COLO829 (cell line): ENCODE measurements around the gene LIN9.
A peak's percentile ranks its signal among the peaks of the same experiment; 100 is the strongest.
"Not testable (repeated sequence)": the region's sequence is repeated elsewhere in the genome, so short reads cannot be mapped to it uniquely, and the experiment has no call there.

Experiments used
- DNase-seq: peaks from one replicate; pipeline ENCODE4 v3.0.0; 2012; ENCODE audit warnings: low spot score

Gene LIN9

DNA sequence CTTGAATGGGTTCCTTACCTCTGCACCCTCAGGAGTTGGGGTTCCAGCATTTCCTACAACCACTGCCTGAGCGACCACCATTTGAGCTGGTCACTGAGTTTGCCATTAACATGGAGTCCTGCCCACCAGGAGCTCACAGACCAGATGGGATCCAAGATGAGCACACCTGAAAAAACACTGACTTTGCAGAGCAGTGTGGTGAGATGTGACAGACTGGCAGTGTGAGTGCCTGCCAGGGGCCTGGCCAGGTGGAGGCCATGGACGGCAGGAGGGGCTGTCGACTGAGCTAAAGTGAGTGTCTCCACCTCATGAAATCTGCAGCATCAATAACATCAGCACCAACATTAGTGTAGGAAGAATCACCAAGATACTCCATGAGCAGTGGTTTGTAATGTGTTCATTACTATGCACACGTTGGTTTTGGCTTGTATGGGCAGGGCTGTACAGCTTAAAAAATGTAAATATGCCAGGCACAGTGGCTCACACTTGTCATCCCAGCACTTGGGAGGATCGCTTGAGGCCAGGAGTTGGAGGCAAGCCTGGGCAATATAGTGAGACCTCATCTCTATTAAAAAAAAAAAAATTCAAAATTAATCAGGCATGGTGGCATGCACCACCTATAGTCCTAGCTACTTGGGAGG lies 97.7 kb downstream of the LIN9 start:
- no peak for DNase-seq

DNA sequence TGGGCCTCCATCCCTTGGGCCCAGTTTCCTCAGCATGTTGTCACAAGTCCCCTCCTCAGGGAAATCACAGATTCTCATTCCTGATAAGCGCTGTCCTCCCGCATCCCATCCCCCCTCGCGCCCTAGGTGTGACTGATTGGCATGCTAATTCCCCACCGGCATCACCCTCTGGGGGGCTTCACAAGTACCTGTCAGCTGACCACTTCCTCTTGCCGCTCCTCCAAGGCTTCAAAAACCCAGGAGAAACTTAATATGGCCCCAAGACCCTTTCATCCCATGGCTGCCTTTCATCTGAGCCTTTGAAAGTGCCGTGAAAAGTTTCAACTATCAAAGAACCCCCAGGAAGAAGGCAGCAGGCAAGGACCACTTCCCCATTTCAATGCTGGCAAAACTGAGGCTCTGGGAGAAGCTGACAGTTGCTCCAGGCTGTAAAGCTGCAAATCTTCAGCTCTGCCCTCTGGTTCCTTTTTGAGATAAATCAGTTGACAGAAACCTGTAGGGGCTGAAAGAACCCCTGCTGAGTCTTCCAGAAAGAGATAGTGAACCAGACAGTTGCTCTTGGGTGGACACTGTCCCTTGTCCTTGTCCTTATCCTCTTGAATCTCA lies 98.3 kb downstream of the LIN9 start:
- no peak for DNase-seq

DNA sequence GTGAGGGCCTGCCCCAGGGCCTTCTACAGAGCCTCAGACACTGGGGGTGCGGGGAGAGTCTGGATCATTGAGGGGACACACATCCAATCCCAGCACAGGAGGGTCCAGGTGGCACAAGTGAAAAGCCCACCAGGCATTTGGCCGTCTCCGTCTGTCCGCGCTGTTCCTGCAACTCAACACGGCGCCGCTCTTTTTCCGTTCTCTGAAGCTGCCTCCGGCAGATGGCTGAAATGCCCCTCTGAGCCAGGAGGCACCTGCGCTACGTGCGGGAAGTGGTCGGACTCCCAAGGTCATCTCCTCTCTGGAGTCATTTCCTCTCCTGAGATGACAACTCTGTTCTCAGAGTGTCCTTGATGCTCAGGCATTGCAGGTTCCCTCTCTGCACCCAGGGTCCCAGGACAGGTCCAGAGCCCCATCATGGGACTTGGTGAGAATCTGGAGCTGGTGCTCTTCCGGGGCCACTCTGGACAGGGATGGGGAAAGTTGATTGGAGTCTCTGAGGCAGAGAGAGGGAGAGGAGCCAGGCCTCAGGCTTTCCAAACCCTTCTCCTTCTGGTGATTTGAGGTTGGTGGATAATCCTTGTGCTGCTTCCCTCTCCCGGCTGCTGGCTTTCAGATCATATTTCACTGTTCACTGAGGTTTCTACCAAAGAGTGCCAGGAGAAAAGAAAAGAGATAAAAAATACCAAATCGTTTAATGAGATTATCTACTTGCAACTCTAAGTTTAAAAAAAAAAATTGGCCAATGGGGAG lies 99.5 kb downstream of the LIN9 start:
- no peak for DNase-seq

DNA sequence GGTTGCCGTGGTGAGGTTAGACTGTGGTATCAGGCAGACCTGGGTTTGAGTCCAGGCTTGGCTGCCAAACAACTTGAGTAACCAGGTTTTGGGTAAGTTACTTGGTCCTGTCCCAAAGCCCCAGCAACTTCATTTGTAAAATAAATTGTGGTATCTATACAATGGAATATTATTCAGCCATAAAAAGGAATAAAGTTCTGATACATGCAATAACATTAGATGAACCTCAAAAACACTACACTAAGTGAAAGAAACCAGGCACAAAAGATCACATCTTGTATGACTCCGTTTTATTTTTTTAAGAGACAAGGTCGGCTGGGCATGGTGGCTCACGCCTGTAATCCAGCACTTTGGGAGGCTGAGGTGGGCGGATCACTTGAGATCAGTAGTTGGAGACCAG lies 101.9 kb downstream of the LIN9 start:
- no peak for DNase-seq

DNA sequence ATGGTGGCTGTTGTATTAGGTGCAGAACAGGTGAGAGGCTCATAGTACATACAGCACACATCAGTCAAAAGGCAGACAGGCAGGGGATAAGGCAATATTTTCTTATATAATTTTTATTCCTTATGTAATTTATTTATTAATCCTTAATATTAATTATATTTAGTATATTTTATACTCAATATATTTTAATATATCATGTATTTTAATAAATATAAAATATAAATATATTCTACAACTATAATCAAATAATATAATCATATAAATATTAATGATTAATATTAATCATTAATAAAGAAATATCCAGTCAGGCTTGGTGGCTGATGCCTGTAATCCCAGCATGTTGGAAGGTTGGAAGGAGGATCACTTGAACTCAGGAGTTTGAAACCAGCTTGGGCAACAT lies 104.8 kb downstream of the LIN9 start:
- DNase-seq = no peak

DNA sequence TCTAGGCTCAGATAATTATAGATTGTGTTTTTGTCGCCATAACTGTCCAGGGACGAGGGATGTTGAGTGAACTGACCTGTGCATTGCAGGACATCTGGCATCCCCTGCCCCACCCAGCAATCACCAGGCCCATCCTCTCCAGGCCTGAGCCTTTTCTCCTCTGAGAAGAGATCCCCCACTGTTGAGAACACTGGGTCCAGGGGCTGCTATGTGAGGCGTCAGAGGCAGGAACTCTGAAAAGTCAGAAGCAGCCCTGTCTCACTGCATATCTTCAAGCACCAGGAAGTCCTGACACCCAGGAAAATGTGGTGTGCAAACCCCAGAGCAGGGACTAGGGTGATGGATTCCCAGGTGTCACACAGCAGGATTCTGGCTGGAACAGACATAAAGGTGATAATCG lies 105.3 kb downstream of the LIN9 start:
- no peak for DNase-seq

DNA sequence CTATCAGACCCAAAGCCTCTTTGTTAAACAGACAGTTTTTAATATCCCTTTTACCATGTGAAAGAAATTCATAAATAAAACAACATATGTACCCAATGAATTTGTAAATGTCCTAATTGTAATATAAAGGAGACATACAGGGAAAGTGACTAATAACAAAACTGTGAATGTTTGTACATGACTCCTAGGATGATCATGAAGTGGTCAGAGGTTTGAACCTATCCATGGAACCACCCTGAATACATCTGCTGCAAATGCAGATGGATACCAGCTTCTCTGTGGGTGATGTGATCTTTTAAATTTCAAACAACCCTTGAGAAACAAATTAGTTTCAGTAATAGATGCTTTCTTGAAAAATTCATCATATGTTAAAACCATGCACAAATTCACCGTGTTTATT lies 105.7 kb downstream of the LIN9 start:
- DNase-seq = no peak

DNA sequence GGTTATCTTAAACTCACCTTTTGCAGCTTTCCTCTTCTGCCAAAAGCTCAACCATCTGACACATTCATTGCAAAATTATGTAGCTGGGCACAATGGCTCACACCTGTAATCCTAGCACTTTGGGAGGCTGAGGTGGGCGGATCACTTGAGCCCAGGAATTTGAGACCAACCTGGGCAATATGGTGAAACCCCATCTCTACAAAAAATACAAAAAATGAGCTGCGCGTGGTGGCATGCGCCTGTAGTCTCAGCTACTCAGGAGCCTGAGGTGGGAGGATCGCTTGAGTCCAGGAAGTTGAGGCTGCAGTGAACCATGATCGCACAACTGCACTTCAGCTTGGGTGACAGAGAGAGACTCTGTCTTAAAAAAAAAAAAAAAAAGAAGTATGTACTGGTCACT lies 106.3 kb downstream of the LIN9 start:
- DNase-seq = not testable (repeated sequence)

DNA sequence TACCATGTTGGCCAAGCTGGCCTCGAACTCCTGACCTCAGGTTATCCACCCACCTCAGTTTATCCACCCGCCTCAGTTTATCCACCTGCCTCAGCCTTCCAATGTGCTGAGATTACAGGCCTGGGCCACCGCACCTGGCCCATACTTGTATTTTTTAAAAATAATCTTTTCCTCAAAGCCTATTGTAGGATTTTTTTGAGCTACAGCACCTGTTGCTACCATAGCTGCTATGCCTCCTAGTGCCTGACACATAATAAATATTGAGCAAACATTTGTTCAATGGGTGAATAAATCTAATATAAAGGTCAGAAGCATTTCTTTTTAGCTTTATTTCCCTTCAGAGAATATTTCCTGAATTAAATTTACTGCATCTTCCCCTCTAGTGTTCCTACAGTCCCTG lies 106.7 kb downstream of the LIN9 start:
- no peak for DNase-seq

DNA sequence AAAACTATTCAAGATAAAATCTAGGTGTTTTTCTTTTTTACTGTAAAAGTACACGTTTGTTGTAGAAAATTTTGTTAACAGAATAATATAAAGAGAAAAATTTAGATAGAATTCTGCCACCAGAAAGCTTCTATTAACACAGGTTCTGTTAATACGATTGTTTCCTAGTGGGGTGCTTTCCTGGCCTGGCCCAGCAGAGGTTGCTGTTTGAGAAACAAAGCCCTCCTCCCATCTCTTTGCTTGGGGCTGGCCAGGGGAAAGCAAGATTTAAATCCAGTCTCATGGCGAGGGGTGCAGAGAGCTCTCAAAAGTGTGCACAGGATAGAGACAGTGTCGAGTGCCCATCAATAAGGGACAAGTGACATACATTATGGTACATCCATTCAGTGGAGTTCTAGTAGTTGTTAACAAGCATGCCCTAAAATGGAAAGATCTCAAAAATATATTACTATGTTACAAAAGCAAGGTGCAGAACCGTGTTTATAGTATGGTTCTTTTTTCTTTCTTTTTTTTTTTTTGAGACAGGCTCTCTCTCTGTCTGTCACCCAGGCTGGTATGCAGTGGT lies 107.9 kb downstream of the LIN9 start:
- DNase-seq = no peak

DNA sequence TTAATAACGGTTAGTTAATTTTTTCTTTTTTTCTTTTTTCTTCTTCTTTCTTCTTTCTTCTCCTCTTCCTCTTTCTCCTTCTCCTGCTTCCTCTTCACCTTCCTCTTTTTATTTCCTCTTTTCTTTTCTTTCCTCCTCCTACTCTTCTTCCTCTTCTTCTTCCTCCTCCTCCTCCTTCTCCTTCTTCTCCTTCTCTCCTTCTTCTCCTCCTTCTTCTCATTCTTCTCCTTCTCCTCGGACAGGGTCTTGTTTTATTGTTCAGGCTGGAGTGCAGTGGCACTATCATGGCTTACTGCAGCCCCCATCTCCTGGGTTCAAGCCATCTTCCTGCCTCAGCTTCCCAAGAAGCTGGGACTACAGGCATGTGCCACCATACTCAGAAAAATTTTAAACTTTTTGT lies 109.0 kb downstream of the LIN9 start:
- DNase-seq = no peak

DNA sequence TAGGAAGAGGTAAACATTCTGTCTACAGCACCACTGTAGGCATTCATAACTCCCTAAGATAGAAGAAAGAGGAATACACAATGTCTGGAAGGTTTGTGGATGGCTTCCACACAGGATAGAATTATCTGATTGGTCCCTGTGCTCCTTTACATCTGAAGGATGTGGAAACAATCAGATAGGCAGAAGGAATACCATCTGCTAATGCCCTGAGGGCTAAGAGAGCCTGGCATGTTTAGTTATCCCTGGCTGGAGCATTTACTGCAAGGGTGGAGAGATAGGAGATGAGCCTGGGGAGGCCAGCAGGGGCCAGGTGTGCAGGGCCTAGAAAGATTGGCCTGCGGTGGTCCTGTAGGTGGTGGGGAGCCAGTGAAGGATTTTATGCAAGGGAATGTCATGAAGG lies 113.8 kb downstream of the LIN9 start:
- DNase-seq = no peak

DNA sequence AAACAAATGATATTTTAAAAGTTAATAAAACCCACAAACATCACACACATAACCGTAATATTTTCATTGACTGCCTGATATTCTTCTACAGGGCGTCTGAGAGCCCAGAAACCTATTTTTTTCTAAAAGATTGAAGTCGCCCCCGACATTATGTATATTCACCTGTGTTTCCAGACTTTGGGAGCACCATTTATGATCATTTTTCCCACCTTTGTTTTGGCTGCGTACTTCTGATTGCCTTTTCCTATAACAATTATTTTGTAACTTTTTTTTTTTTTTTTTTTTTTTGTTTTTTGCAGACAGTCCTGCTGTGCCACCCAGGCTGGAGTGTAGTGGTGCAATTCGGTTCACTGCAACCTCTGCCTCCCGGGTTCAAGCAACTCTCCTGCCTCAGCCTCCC lies 121.6 kb downstream of the LIN9 start:
- no peak for DNase-seq

DNA sequence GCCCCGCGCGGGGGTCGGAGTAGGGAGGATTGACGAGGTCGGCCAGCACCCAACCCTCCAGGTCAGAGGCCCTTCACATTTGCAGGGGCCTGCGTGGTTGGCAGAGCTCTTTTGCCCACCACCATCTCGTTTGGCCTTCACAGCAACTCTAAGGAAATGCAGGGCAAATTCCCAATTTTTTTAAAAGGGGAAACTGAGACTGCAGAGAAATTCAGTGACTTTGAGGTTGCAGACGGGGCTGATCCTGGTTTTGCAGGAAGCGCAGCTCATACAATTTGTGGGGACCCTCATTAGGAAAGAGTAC lies 122.0 kb downstream of the LIN9 start:
- DNase-seq = no peak

DNA sequence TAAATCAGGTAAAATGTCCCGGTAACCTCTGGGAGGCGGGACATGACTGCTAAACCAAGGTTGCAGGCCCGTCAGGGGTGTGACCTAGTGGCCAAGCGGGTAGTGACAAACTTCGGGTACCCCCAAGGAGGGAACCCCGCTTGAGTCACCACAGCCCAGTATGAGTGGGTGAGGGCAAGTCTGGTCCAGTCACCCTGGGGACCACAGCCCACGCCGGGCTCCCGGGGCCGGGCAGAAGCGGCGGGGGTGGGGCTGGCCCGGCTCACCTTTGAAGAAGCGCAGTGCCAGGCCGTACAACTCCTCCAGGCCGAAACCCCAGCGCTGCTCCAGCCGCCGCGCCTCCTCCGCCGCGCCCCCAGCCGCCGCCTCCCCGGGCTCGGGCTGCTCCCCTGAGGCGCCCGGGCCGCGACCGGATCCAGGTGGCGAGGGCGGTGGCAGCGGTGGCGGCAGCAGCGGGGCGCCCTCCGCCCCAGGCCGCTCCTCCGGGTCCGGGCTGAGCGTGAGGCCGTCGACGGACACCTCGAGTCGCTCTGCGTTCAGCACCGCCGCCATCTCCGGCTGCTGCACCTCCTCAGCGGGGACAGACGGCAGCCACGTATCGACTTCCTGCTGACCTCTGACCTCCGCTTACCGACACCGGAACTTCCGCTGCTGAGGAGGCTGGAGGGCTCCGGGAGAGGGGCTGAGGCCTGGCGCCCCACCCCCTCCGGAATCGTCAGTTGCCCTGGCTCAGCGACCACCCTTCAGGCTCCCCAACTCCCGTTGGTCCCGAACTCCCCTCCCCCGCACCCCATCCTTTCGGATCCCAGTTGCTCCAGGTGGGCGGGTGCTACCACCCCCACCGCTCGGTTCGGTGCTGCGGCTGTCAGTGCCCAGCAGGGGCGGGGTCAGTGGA lies 122.6 kb downstream of the LIN9 start, which contains the start of gene ACBD3:
TSS of gene ACBD3 (minus strand) at position 618 of the 895 bp plus-strand sequence. CDS start at position 552, 66 bp downstream.
- peak; percentile 83 for DNase-seq

DNA sequence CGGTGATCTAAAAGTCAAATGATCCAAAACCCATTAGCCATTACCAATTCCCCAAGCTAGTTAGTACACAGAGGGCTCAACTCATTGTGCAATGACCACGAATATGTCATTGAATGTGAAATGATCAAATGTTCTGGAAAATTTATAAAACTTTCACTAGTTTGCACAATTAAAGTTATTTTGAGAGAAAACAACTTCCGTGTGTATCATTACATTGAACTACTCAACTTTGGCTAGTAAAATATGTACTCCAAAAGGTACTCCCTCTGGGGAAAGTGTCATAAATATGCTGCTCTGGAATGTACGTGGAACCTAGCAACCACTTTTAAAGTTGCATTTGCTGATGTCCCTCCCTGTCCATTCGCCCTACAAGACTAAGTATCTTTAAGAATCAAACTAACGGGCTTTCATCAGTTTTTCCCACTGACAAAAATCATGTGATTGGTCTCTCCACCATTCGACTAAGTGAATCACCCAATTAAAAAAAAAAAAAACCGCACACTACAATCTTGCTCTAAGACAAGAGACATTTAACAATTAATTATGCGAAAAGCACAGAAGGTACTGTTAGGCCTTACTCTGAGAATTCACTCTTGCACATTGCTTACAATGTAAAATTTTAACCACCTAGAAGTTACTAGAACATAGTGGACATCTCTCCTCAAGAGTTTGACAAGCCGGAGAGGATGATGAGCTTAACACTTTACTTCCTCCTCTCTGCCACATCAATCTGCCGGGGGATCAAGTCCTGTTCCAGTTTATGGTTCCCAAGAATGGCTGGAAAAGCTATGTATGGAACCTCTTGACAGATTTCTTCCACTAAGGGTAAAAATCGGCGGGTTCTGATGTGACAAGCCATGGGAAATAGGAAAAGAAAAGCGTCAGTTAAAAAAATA lies 123.6 kb downstream of the LIN9 start:
- DNase-seq = peak; percentile 44

DNA sequence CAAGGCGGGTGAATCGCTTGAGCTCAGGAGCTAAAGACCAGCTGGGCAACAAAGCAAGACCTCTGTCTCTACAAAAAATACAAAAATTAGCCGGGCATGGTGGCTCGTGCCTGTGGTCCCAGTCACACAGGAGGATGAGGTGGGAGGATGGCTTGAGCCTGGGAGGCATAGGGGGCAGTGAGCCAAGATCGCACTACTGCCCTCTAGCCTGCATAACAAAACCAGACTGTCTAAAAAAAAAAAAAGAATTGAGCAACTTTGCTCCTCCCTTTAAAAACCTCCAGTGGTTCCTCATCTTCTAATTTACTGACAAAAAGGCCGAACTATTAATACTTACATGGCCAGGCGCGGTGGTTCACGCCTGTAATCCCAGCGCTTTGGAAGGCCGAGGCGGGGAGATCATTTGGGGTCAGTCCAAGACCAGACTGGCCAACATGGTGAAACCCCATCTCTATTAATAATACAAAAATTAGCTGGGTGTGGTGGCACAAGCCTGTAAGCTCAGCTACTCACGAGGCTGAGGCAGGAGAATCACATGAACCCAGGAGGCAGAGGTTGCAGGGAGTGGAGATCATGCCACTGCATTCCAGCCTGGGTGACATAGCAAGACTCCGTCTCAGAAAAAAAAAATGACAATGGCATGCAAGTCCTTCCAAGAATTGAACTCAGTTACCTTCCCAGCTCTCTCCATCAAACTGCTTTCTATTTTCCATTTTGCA lies 126.8 kb downstream of the LIN9 start:
- DNase-seq = peak; percentile 52
